ENCODE results near the gene CFAP299. TPM values are rescaled to one million over a fixed set of nuclear protein-coding genes. Genes with fewer than 3 reads are reported as not detected.

CFAP299 gene
- total RNA-seq, 1 experiment from 2014 or later, result not detected

GRCh38 chr4:80362578-80363181 is 27.1 kb downstream of the CFAP299 start:
- ATAC-seq, result peak; percentile 76
- intact Hi-C loops (cut with micrococcal nuclease), result loop anchor here (5.0 kb wide), 1 partner anchor 990 kb away; no protein-coding TSS in a partner anchor
- no TSS peak for BruUV-seq (replicated peaks)

More at GRCh38 chr4:80362578-80363181, 27.1 kb downstream of the CFAP299 start:
- no peak overlapping the region for H3K4me2 ChIP-seq (ENCODE audit: low read length)
- no peak overlapping the region for H3K9ac ChIP-seq (ENCODE audit: low read length)
- no peaks in the 10 kb centered on the region for H3K4me1 ChIP-seq (ENCODE audit: control insufficient read depth in 1 of 2, insufficient read depth in 2 of 2, low read length in 2 of 2)
- no peaks in the 10 kb centered on the region for H3K79me2 ChIP-seq (ENCODE audit: insufficient read depth, low read length)
- TF ChIP-seq CBX3 (IDR thresholded peaks at IDR 0.05; ENCODE audit: low read depth) (no peak), CTCF (IDR thresholded peaks at IDR 0.05 in 2 of 3, conservative IDR thresholded peaks at IDR 0.05 in 1 of 3; ENCODE audit: borderline replicate concordance in 1 of 3, insufficient read depth in 1 of 3, low read depth in 2 of 3, low read length in 2 of 3) (peak; percentile 42 to 68 (median 66); a peak in 4 of 6 replicates), TCF7L2 (IDR thresholded peaks at IDR 0.05; ENCODE audit: borderline replicate concordance, extremely low read depth, insufficient read depth, insufficient read length) (no peak), RAD21 (IDR thresholded peaks at IDR 0.05; ENCODE audit: low read depth) (peak; percentile 71)
- no peak overlapping the region for H3K27ac ChIP-seq (ENCODE audit: low read depth, low read length)
- ChIA-PET CTCF (interaction anchor here (0.6 to 1.8 kb wide), 12 partner anchors 235 to 989 kb away, joined by 3 to 23 read pairs (median 5); no protein-coding TSS in a partner anchor), RAD21 (ENCODE audit: low non-redundant PET in 1 of 2, low total read pairs in 2 of 2, uncharacterized antibody in 2 of 2, unreplicated experiment in 2 of 2) (interaction anchor here in 1 of 2 experiments (0.7 kb wide), 1 partner anchor 20 kb away, joined by 4 read pairs; no protein-coding TSS in a partner anchor), POLR2A (no interaction called here)
- no peak overlapping the region for H3K4me3 ChIP-seq (replicated peaks in 1 of 2; ENCODE audit: low read depth in 1 of 2, low read length in 2 of 2)
- H4K20me1 ChIP-seq (ENCODE audit: insufficient read depth), result no peaks in the 10 kb centered on the region
- peaks cover 23% of the 10 kb centered on the region for H3K27me3 ChIP-seq (ENCODE audit: insufficient read depth, low read length)
- H3K36me3 ChIP-seq (ENCODE audit: control insufficient read depth in 1 of 2, insufficient read depth in 2 of 2, low read length in 2 of 2), result no peaks in the 10 kb centered on the region
- no peak overlapping the region for H2AFZ ChIP-seq (ENCODE audit: low read depth, low read length, poor library complexity, severe bottlenecking)
- peak; percentile 4 for DNase-seq (ENCODE audit: low read depth, low spot score)
- no peaks in the 10 kb centered on the region for H3K9me3 ChIP-seq (ENCODE audit: control insufficient read depth in 1 of 2, insufficient read depth in 1 of 2, low read depth in 1 of 2, low read length in 2 of 2)
- no peaks in the 10 kb centered on the region for H3K9me2 ChIP-seq (ENCODE audit: insufficient read depth)

Data from HCT116 (cell line).